Stimulated activated CD4-positive, alpha-beta T cell treated with anti-CD3 and anti-CD28 coated beads, Interleukin-4, amount 100 ng/mL, for 24 hours (primary cell): ENCODE data around the gene BIRC7.

ENCODE experiments used
- DNase-seq: peaks from one replicate; pipeline ENCODE4 v3.0.0-alpha.2; 2020

The BIRC7 gene

DNA sequence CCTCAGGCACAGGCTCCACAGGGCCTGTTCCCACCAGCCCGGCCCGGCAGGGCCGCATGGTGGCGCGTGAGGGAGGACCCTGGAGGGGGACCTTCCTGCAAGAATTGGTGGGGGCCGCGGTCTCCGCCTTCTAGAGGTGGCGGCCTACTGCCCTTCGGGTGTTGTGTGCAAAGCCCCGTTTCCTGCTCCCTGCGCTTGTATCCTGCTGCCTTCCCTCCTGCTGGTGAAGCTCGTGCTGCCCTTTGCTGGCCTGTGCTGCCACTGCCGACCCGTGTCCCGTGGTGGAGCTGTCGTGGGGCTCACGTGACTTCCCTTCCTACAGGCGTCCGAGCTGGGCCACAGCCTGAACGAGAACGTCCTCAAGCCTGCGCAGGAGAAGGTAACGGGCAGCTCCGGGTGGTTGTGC, 48.8 kb downstream of the BIRC7 start:
- no peak for DNase-seq

GRCh38 chr20:63284981-63285524, 49.3 kb downstream of the BIRC7 start:
- DNase-seq: no peak

GRCh38 chr20:63285636-63286615, 50.2 kb downstream of the BIRC7 start:
- DNase-seq: no peak

DNA sequence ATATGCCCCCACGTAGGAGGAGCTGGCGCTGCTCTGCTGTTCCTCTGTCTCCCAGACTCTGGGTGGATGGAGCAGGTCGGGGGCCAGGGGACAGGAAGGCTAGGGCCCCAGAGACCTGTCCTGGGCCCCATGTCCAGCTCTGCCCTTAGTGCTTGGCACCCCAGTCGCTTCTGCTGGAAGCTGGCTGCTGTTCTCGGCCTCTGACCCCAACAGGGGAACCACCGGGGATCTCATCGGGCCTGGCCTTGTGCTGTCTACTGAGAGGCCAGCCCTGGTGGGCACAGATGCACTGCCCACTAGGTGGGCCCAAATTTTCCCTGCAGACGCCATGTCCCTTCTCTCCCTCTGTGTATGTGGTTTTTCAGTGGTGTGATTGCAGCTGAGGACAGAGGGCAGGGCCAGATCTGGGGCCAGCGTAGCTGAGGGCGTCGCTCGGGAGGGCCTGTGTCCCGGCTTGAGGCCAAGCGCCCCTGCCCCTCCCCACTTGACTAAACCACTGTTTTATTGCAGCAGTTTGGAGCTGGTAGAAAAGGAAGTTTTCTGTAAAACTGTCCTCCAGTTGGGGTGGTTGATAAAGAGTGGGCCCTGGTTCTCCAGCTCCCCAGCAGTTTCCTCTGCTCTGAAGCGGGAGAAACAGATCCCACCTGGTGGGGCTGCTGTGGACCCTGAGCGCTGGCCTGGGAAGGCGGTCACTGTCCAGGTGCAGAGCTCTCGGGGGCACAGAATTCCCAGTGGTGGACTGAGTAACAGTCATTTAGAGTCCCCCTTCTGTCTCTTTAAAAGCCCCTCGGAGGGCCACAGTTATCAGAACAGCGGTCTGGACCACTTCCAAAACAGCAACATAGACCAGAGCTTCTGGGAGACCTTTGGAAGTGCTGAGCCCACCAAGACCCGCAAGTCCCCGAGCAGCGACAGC, 51.3 kb downstream of the BIRC7 start:
- DNase-seq: no peak

GRCh38 chr20:63287697-63288580, 52.2 kb downstream of the BIRC7 start:
- no peak for DNase-seq

GRCh38 chr20:63288581-63289251, 53.0 kb downstream of the BIRC7 start:
- no peak for DNase-seq

GRCh38 chr20:63289311-63290135, 53.8 kb downstream of the BIRC7 start:
- no peak for DNase-seq
